Hypothalamus (tissue), 51 donors: ENCODE results near the gene GADD45G.

Source experiments
- DNase-seq, 51 donors: peaks; one replicate each; lab custom pipeline; 2025; lab: John Stamatoyannopoulos, UW

GADD45G gene

DNA sequence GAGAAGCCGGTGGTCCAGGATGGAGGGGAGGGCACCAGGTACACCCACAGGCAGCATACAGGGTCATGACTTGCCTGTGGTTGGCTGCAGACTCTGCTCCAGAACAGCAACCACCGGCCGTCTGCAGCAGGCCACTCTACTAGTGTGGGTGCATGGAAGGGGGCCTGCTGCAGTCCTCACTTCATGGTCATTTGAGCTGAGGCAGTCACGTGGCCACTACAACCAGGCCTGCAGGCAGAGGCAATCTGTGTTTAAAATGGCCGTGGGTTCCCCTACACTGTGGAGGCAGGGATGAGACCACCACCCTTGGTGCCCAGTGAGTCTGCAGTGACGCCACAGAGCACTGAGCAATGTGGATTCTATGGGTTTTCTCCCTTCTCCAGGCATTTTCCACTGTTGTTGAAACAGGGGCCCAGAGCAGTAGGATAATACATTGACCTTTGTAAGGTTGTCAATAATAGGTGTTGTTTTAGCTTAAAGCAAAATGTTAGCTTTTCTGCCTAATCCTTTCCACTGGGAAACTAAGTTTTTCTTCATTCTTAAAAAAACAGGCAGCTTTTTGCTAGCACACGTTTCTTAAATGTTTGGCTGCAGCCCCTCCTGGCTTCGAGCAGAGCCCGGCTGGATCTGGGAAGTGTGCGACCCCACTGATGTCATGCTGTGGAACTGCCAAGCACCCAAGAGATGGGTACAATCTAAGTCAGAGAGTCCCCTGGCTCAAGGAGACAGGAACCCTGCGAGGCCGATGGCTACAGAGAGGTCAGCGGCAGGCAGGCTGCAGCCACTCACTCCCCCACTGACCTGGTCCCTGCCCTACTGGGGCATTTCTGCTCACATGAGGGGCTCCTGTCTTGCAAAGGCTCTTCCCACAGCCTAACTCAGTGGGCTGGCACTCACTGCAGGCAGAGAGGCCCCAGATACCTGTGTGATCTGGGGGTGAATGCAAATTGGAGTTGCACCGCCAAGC is 21.2 kb downstream of the GADD45G start:
- no peak for DNase-seq

DNA sequence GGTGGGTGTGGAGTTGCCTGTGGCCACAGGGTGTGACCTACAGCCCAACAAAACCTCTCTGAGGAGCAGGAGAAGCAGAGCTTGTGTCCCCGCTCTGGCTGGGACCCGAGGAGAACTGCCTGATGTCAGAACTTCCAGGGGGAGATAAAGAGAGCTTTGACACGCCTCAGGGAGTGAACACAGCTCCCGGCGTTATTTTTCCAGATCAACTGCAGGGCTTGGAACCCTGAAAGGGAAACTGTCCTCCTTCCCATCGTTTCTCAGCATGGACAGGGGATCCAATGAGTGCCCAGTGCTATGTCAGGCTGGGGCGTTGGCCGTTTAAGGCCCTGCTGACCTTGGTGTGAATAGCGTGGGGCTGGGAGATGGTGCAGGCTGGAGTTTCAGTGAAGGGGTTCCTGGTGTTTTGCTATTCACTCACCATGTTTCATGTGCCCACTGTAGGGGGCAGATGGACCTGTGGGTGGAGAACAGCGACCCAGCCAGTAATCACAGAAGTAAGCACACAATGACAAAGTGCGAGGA is 22.0 kb downstream of the GADD45G start:
- no peak for DNase-seq

DNA sequence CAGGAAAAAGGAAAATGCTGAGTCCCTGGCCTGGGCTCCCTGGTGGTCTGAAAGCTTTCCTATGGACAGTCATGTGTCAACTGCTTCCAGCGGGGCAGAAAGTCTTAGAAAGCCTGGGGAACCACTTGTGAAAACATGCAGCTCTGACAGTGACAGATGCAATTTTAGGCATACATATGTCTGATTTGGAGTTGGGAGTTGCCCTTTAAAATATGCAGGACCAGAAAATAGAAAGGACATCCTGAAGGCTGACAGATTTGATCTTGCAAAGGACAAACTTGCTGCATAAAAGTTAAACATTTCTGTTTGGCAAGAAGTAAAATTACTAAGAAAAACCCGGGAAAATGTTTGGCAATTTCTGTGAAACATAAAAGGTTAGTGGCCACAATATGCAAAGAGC is 23.8 kb downstream of the GADD45G start:
- DNase-seq: no peak

DNA sequence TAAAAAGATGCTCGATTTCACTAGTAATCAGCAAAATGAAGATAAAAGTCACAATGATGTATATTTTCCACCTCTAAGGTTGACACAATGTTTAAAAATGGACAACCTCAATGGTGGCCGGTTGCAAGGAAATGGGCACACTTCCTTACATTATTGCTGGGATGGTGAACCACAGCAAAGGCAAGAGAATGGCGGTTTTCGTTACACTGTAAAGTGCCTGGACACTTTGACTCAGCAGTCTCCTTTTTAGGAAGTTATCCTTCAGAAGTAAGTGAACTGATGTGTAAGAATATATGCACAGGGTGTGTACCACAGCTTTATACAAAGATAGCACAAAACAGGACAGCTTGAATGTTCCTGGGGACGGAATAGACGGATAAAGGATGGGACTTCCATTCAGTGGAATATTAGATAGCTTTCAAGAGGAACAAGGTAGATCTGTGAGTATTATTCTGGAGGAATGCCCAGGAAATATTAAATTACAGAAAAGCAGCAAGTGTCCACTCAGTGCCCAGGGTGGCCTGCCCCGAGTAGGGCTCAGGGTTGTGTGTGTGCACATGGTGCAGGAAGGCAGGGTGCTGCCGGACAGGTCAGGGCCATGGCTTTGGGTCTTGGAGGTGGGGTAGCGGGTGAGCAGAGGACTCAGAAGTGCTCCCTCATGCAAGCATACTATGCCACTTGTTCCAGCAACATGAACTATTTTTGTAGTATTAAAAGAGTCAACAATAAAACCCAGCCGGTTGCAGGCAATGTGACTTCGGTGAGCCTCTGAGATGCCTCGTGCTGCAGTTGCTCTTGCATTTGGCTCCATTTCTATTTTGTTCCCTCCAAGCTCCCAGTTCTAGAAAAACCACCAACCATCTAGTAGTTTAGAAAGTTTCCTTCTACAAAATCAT is 24.5 kb downstream of the GADD45G start:
- no peak for DNase-seq

DNA sequence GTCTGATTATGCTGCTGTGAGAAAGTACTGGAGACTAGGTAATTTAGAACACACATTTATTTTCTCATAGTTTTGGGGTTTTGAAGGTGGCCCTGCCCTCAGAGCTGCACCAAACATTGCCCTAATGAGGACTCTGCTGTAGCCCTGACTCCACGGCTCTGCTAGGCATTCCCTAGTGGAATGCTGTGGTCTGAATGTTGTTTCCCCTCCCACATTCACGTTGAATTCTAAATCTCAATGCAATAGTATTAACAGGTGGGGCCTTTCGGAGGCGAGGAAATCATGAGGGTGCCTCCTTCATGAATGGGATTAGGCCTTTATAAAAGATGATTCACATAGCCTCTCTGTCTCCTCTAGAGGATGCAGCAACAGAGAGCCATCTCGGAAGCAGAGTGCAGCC is 25.7 kb downstream of the GADD45G start:
- DNase-seq: no peak

DNA sequence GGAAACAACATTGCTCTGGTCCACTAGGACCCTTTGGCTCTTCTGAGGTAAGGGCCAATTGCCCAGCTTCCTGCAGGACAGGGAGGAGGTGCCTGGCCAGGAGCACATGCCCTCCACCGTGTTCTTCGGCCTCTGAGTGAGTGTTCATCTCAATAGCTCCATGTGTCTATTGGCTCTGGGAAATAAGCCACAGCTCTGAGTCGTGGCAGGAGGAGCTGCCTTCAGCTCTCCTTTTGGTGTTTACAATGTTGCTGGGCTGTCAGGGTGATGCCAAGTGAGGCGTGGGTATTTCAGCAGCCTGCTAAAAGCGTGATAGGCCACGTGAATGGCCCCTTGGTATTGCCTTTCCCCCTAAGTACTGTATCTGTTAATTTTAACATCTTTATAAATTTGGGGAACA is 26.6 kb downstream of the GADD45G start:
- DNase-seq: peak in 13 of 51 donors; percentile 13 to 65 (median 41)

DNA sequence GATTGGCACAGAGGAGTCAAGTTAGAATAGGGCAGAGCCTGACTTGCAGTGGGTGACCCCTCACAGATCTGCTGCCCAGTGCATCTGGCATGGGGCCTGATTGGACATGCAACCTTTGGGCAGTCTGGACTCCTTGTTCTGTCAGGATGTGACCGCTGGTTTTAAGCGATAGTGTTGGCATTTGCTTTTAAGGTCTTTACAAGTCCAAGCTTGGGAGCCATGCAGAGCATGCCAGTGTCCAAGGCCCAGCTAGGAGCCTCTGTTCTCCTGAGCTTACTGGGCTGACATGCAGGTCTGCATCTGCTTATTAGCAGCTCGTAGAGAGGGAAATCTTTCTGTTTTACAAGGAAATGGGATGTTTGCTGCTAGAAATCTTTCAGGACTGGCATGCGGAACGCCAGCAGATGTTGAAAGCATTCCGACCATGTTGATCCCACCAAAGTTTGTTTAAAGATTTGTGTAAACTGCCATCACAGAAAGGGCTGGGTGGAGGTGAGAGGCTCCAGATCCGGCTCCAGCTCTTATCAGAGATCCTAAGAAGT is 27.5 kb downstream of the GADD45G start:
- DNase-seq: no peak

DNA sequence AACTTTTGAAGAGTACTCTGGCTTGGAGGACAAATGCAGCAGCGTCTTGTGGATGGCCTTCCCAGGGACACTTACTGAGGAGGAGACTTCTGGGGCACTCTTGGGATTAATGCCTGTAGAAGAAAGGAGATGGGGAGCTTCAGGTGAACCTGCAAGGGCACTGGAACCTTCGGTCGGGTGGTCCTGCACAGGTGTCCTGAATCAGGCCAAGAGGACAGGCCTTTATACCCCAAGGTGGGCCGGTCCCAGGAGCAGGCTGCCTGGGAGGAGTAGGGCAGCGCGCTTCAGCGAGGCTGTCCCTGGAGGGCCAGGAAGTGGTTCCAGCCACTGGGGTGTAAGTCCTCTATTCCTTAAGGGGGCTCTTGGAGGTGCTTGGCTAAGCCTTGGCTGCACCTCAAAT is 27.9 kb downstream of the GADD45G start:
- no peak for DNase-seq

DNA sequence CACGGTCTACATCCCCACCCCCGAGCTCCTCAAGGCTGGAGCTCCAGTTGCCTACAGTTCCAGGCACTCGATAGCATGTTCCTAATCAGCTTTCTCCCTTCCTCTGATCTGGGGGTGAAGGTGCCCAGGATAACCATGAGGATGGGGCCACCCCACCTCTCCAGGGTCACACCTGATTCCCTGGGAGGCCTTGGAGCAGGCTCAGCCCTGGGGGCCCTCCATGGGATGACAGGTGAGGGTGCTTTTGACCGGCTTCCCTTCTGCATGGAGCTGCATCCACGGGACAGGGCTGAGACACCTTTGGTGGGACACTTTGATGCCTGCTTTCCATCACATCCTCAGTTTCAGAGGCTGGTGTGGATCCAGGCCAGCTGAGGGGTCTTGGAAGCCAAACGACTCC is 28.6 kb downstream of the GADD45G start:
- DNase-seq: no peak

DNA sequence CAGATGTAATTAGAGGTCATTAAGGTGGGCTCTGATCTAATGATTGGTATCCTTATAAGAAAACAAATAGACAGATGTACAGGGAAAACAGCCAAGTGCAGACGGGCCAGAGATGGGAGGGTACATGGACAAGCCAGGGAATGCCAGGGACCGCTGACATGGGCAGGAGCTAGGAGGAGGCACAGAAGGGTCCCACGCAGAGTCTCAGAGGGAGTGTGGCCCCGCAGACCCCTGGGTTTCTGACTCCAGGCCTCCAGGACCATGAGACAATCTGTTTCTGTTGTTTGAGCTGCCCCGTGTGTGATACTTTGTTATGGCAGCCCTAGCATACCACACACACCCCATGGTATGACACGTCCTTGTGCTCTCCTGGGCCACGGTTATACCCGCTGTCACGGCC is 29.1 kb downstream of the GADD45G start:
- no peak for DNase-seq

DNA sequence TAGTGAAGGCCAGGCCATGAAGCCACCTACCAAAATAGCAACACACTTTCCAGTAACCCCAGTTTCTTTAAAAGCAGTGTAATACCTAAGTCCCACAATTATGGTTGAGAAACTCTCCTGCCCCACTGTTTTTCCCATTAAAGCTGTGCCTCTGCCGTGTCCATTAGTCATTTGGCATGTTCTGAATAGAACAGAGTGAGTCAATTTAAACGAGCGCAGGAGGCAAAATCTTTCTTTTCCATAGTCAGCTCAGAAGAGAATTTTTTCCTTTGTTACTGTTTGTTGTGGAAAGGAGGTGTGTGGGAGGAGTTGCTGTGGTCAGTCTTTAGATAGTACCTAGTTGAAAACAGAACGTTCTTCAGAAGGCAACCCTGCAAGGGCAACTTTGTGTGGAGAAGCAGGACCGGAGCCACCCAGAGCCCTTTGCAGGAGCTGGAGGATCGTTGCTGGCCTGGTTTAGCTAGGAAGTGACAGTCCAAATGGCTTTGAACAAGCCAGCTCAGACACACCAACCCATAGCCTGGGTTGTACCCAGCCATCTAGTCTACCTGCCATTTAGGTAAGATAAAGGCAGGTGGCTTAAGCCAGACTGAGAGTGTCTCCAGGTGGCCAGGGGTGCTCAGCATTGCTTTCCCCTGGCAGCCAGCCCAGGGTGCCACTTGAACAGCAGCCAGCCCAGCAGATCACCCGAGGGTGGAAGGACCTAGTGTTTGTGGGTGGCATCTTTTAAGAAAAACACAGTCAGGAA is 30.4 kb downstream of the GADD45G start:
- DNase-seq: peak in 1 of 51 donors; percentile 18

DNA sequence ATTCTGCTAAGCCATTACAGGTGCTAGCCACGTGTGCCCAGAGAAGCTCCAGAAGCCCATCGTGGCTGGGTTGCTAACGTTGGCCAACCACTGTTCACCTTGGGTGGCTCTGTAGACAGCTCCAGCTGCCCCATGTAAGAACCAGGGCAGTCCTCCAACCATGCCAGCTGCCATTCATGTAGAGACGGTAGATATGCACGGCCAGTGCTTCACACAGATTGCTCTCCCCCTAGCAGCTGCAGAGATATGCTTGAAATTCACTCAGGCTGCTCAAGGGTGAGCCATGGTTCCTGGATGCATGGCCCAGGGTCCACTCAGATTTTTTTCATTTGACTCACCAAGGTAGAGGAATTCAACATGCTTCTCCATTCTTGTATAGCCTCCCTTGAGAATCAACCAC is 31.0 kb downstream of the GADD45G start:
- DNase-seq: no peak

DNA sequence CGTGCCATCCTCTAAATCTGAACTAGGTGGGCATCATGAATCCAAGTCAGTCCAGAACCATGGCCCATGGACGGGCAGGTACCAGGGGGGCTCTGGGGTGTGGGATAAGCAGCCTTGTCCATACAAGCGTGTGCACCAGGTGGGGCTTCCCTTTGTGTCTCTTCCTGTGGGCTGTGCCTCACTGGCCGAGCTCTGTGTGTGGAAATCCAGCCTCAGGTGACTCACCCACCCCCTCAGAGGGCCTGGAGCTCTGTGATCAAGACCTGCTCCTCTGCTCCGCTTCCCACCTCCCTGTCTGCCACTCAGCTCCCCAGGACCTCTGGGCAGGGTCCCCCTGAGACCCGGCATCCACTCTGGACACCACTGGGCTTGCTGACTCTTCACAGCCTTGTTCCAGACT is 33.0 kb downstream of the GADD45G start:
- no peak for DNase-seq

DNA sequence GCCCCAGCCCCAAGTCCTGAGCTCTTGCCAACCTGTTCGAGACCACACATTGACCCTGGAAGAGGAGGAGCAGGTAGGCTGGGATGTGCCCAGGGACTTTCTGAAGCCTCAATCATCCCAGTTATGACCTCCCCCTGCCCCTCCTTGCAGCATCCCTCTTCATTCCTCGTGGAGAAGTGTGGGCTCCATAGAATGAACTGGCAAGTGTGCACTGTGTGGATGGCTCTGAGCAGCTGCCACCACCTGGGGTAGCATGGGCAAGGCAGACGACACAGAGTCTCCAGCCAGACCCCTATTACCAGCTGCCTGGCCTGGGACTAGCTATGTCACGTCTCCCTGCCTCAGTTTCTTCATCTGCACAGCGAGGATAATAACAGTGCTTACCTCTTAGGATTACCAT is 33.5 kb downstream of the GADD45G start:
- no peak for DNase-seq

DNA sequence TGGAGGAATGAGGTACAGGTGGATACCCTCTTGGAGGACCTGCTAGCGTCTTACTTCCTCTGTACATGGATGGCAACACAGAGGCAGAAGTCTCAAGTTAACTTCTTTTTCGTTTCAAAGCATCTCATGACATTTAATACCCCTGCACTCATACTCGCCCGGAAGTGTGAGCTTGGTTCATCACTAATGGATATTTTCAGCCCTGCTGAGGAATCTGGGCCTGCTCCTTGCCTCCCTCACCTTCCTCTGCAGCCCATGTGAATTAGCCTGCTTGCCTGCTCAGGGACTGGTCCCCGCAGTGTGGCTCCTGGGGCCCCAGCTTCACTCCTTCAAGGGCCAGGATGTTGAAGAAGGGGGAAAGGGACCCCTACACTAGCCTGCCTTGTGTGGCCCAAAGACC is 34.1 kb downstream of the GADD45G start:
- DNase-seq: no peak

DNA sequence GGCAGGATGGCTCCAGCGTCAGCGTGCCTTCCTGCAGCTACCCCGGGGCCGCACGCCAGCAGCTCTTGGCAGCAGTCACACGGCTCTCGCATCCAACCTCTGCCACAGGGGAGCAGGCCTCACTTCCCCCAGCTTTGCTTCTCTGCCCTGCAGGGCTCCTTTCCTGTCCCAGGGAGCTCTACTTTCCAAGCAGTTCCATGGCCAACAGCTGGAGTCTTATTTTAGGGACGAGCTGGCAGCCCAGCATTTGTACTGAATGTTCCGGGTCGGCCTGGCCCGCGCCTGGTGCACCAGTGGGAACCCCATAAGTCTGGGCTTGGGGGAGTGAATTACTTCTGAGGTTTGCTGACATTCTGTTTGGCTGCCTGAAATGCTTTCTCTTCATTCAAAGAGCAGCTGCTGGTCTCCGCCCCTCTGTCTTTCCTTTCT is 34.6 kb downstream of the GADD45G start:
- peak in 33 of 51 donors; percentile 18 to 79 (median 55) for DNase-seq

DNA sequence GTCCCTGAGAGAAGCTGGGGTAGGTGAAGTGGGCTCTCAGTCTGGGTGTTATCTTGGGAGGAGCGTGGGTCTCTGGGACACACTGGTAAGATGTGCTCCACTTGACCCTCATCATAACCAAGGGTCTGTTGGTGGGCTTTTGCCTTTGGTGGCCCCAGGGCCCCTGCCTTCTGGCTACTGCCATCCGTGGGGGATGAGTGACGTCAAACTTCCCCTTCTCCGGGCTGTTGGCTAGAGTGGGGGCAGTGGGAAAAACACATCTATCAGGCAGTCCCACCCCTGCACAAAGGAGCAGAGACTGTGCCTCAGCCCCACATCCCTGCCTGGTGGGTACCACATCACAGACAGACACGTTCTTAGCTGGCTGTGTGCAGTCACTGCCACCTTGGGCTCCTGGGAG is 35.1 kb downstream of the GADD45G start:
- no peak for DNase-seq

DNA sequence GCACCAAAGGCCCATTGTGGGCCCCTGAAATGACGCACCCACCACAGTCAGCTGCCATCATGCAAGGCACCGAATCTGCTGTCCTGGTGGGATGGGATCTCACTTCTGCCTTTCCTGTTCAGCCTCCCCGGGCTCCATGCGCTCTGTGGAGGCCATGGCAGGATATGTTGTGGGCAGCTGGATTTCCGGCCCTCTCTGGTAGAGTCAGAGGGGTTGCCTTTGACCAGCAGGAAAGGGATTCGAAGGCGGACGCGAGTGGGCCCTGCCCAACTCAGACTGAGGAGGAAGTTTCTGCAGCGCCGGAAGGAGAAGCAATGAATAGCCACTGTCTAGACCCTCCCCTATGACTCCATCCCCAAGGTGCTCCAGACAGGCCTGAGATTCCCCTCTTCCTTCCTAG is 35.5 kb downstream of the GADD45G start:
- DNase-seq: peak in 1 of 51 donors; percentile 40

DNA sequence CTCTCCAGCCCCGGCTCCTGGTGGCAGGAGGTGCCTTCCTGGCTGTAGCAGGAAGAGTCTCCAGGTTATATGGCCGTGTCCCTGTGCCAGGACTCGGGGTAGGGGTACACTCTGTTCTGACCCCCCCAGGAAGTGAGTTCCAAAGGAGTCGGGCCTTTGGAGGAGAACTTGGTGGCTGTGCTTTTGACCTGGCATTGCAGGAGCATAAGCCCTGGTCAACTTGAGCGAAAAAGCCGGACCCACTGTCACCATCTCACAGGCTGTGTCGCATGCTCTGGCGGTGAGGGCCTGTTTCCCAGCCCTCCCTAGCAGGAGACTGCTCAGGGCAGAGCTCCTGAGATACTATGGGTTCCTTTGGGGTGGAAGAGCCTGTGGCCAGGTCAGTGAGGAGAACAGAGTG is 36.0 kb downstream of the GADD45G start:
- no peak for DNase-seq

DNA sequence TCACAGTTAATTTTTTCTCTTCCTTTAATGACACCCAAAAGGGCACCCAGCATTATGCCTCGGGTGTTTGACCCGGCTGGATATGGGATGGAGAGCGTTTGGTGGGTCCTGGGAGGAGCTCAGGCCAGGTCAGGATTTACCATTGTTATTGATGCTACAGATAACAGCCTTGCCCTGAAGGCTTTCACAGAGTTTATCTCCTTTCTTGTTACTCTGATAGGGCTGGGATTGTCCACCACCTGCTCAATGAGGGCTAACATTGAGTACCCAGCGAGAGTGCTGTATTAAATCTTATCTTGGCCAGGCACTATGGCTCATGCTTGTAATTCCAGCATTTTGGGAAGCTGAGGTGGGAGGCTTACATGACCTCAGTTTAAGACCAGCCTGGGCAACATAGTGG is 37.2 kb downstream of the GADD45G start:
- no peak for DNase-seq
